ENCODE data around the gene KANK4. TPM values are rescaled to one million over a fixed set of nuclear protein-coding genes. Genes with fewer than 3 reads are reported as not detected.
A peak's percentile ranks its signal among the peaks of the same experiment; 100 is the strongest.

Gene KANK4
- polyA plus RNA-seq, 12 donors: 8.4 to 12.1 (median 10.5) TPM; not detected in 1

- no peak for DNase-seq
These were observed 108.3 kb downstream of the KANK4 start for GRCh38 chr1:62210960-62211359.

- no peak for DNase-seq
These were observed 109.2 kb downstream of the KANK4 start for GRCh38 chr1:62209931-62210595.

DNA sequence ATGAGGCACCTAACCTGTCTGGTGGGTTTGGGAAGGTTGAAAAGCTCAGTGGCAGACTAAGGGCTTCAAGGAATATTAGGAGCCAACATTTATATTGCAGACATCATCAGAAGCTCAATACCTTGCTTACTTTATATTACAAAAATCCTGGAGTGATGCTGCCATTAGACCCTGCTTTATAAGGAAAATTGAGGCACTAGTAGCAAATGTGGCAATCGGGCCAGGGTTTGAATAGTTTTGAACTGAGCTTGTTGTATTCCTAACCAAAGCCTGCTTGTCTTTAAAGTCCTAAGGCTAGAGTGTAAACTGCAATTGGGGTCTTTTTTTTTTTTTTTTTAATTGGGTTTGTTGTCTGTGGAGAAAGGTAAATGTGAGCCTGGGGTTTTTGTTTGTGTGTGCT is 110.3 kb downstream of the KANK4 start:
- DNase-seq: no peak

- no peak for DNase-seq
These were observed 111.1 kb downstream of the KANK4 start for GRCh38 chr1:62208087-62208486.

- no peak for DNase-seq
These were observed 112.0 kb downstream of the KANK4 start for GRCh38 chr1:62207187-62207586.

- no peak for DNase-seq
These were observed 120.5 kb downstream of the KANK4 start for GRCh38 chr1:62198781-62199125.

DNA sequence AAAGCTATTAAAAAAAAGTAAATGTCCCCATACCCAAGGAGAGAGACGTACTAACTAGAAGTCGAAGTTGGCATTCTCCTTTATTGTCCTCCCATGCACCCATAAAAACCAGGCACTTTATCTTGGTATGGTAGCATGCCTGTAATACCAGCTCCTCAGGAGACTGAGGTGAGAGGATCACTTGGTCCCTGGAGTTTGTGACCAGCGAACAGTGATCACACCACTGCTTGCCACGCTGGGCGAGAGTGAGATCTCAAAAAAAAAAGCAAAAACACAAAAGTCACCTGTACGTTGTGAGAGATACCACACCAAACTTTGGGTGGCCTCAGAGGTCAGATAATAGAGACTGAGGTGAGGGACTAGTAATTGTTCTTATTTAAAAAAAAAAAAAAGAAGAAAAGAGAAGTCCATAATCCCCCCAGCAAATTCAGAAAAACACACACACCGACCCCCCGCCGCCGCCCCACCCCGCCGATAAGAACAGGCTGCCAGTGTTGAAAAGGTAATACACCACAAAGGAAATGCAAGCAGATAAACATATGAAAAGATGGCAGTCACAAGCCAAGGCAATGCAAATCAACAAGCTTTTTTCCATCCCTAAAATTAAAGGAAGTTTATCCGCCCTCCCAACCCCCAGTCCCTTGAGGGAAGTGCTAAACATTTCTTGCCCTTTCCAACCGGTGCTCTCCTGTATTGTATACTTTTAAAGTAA is 121.0 kb downstream of the KANK4 start:
- no peak for DNase-seq

DNA sequence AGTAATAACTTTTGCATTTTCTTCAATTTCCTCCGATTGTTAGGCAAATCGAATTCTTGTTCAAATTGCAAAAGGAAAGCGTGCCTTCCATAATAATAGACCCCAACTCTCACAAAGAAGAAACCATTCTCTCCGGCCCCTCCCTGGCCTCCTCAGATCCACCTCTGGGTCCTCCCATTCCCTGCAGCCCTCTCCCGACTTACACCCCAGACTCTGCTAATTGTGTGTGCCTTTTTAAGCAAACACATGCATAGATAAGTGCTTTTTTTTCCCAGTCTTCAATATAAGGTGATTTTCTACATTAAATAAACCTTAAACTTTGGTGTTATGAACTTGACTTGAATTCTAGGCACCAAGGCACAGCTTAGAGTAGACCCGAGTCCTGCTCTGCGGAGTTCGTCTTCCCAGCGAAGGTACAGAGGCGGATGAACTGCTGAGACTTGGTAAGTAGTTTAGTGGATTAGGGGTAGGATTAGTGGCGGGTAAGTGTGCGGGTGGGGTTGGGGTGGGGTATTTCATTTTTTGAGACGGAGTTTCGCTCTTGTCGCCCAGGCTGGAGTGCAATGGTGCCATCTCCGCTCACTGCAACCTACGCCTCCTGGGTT is 123.0 kb downstream of the KANK4 start:
- no peak for DNase-seq

DNA sequence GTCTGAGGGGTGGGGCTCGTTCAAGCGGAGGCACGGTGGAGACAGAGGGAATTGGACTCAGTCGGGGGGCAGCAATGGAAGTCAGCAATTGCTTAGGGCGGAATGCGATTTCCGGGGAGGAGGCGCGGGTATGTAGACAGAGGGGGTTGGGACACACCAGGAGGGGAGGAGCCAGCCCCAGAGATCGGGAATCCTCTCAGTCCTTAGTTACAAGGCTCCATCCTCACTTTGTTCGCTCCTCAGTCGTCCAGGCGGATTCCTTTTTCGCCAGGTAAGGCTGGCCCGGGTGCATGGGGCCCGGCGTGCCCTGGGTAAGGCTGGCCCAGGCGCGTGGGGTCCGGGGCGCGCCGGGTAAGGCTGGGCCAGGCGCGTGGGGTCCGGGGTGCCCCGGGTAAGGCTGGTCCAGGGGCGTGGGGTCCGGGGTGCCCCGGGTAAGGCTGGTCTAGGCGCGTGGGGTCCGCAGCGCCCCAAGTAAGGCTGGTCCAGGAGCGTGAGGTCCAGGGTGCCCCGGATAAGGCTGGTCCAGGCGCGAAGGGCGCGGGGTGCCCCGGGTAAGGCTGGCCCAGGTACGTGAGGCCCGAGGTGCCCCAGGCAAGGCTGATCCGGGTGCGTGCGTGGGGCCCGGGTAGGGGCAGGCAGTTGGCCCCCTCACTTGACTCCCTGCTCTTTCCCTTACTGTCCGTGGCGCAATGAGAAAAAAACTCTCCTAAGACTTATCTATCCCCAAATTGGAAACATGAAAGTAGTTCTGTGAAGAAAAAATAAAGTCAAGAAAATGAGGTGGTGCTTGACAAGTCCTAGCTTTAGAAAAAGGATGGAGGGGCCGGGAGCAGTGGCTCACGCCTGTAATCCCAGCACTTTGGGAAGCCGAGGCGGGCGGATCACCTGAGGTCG is 124.3 kb downstream of the KANK4 start, which contains the start of gene L1TD1:
Gene L1TD1 (plus strand): TSS at position 199 of the 894 bp plus-strand sequence. CDS start 11,780 bp downstream, outside the sequence.
- peak; percentile 31 for DNase-seq

GRCh38 chr1:62188111-62188510 is 131.1 kb downstream of the KANK4 start:
- DNase-seq: no peak

GRCh38 chr1:62187548-62187947 is 131.7 kb downstream of the KANK4 start:
- DNase-seq: no peak

Other genes with a start within 250 kb of the KANK4 start
- 1 to 10 TPM in 8 of 12 donors, under 1 TPM in 3, not detected in 1; 0.74 to 4.7 (median 1.7) TPM for gene L1TD1, start 124.6 kb downstream of the KANK4 start, polyA plus RNA-seq (ENCODE audit: insufficient read length in 12 of 12)
- 10 to 100 TPM in 11 of 12 donors, not detected in 1; 37.0 to 58.3 (median 48.1) TPM for gene USP1, start 117.6 kb upstream of the KANK4 start, polyA plus RNA-seq (ENCODE audit: insufficient read length in 12 of 12)